ENCODE results near the gene RAB1B.
"Not testable (repeated sequence)": the region's sequence is repeated elsewhere in the genome, so short reads cannot be mapped to it uniquely, and the experiment has no call there.

- TF ChIP-seq POLR2A, EP300 (IDR thresholded peaks at IDR 0.05): not testable (repeated sequence)
Measured at GRCh38 chr11:66320289-66320688, 51.9 kb downstream of the RAB1B start.
